GM18517 (cell line): ENCODE data around the gene TAGLN.

Source experiments
- ATAC-seq: cut with Tn5 transposase; IDR thresholded peaks from one replicate; pipeline ENCODE4 v1.9.1; 2021; ENCODE audit warnings: mild to moderate bottlenecking, moderate library complexity; ENCODE audit not compliant: unreplicated experiment

The TAGLN gene

DNA sequence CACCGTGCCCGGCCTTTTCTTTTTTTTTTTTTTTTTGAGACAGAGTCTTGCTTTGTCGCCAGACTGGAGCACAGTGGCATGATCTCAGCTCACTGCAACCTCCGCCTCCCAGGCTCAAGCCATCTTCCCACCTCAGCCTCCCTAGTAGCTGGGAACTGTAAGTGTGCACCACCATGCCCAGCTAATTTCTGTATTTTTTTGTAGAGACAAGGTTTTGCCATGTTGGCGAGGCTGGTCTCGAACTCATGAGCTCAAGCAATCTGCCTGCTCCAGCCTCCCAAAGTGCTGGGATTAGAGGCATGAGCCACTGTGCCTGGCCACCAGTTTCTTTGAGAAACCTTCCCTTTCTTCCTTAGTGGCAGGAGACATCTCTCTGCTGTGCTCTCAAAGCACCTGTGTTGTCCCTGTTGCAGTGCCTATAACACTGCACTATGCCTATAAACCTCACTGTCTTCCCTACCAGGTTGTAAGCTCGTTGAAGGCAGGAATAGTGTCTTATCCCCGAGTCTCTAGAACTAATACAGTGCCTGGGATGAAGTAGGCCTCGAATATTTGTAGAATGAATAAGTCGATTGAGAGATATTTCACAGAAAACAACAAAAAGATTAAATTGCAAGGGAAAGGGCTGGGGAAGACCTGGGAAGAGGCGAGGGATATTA is 13.7 kb downstream of the TAGLN start:
- ATAC-seq = no peak

DNA sequence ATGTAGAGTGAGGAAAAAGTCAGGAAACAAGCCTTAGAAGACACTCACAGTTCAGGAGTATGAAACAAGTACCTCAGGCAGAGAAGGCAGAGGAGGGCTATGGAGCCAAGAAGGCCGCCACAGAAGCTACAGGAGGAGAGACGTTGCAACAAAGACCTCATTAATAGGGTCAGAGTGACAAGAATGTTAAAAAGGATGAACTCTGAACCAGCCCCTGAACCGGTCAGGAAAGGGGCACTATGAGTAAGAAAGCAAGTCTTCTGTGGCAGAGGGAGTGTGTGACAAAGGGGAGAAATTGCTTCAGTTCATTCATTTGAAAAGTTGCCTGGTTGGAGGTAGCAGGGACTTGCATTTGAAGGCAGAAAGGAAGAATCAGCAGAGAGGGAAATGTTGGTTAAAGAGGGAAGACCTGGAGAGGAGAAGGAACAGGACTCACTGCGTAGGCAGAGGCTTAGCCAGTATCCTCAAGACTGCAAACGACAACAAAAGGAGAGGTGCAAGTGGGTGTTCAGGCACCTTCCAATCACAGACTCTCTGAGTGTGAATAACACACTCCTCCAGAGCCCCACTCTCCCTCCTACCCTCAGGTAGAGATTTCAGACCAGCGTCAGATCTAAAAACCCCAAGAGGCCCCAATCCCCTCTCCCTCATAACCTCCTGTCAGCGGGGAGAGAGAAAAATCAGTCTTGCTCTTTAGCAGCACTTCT is 15.4 kb downstream of the TAGLN start:
- no peak for ATAC-seq

DNA sequence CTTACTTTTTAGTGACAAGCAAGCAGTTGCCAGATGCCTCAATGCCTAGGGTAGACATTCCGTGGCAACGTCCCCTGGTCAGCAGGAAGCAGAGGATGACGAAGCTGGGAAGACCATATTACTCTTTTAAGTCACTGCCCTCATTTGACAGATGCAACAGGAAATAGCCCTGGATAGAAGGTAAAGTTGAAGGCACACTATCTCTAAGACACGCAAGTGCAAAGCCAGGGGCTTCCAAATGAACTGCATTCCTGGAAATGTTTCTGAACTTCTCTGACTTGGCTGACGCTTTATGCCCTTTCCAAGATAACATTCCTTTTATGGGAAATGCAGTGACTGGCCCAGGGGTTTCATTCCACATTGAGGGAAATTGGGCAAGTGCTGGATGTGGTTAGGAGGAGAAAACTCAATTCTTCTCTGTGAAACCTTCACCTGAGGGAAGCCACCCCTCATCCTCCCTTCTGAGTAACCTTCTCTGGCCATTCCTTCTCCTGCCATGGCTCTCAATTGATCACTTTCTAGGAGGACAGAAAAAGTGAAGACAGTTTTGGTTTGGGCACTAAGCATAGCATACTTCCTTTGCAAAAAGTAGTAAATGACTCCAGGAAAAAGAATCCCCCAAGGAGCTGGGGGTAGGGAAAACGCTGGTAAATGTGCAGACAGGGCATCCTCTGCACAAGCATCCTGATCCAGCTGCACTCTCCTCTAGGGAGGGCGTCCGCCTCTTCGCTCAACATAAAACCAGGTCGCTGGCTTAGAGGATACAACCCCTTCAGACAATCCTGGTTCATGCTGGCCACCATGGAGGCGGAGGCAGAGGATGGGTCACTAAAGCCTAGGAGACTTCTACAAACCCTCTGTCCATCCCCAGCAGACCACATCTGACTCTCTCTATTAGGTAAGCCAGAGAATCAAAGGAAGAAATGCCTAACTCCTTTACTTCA is 18.2 kb downstream of the TAGLN start:
- no peak for ATAC-seq

DNA sequence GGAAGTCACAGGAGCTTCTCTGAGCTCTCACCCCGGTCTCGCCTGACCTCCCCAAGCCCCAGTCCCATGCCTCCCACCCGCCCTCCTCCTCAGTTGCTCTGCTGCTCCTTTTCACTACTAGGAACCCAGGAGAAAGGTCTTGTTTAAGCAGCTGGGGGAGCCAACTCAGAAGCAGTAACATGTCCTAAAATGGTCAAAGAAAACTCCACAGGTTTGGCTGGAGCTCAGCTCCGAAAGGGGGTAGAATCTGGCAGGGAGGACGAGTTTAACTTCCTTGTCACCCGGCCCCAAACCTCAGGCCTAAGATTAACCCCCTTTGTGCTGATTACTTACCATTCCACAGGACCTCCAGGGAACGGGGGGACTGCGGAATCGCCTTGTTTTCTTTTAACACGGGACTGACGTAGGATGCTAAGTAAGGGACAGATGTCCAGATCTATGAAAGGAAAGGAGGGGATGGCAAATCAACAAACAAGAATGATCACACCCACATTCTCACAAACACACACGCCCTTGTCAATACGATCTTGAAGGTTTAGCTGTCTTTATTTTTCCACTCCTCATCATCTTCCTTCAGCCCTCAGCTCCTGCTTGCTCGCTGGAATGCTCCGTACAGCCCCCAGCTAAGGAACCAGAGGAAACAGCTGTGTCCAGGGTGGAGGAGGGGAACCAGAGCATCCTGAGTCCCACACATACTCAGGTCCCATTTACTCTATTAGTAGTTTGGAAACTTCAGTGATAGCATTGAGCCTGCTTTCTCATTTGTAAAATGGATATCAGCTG is 19.2 kb downstream of the TAGLN start:
- ATAC-seq = no peak

- no peak for ATAC-seq
Observed at GRCh38 chr11:117219001-117219400, 19.8 kb downstream of the TAGLN start.

- ATAC-seq = no peak
Observed at GRCh38 chr11:117219455-117219854, 20.3 kb downstream of the TAGLN start.

DNA sequence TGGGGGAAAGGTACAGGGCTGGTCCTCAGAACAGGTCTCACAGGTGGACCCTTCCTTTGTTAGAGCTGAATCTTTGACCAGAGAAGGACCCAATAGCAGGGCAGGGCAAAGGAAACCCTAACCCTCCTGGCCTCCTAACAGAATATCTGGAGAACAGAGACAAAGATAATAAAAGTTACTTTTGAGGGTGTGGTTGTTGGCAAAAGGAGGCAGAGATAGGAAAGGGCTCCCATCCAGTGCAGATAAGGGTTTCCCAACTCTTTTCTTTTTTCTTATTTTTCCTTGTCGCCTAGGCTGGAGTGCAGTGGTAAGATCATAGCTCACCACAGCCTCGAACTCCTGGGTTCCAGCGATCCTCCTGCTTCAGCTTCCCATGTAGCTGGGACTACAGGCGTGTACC is 20.8 kb downstream of the TAGLN start:
- no peak for ATAC-seq

DNA sequence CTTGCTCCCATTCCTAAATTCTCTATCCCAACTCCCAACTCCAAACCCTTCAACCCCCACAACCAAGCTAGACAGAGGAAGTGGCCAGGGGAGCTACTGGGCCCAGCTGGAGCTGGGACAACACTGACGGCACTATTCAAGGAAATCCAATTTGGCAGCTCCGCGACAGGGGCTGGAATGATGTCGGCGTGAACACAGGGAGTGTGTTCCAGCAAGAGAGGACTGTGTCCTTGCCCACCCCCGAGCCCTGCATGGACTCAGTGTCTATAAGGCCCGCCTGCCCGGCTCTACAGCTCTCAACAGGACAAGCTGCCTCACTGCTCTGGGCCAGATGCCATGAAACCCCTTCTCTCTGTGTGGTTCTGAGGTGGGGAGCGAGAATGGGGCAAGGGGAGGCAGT is 21.4 kb downstream of the TAGLN start:
- no peak for ATAC-seq

GRCh38 chr11:117220999-117221774 is 22.0 kb downstream of the TAGLN start:
- no peak for ATAC-seq

- ATAC-seq = no peak
Observed at GRCh38 chr11:117221775-117222517, 22.8 kb downstream of the TAGLN start.

DNA sequence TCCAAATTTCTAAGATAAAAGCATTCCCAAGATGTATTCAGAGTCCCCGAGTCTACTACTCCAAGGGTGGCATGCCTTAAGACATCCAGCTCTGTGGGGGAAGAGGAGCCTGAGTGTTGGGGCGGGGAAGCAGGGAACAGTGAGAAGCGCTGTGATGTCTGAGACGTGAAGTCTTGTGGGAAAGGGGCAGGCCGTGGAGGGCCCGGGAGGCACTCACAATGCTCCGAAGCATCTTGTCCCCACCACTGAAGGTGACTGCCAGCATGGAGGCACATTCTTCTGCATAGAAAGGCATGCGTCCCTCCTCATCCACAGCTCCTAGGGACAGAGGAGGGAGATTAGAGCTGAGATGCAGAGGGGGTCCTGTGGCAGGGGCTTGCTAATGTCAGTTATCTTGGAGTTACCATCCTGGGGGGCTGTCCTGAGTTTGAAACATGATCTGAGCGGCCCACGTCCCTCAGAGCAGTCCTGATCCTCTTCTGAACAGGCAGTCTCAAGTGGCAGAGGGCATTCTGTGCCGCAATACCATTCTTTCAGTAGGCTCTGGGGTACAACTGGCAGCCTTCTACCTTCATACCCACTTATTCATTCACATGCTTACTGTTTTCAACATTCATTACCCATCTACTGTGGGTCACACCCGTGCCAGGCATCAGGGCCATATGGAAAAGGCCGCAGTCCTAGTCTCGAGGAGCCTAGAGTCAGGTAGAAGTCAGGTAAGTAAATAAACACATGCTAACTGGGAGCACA is 24.0 kb downstream of the TAGLN start:
- no peak for ATAC-seq

- ATAC-seq = no peak
Observed at GRCh38 chr11:117223741-117224689, 24.8 kb downstream of the TAGLN start.

DNA sequence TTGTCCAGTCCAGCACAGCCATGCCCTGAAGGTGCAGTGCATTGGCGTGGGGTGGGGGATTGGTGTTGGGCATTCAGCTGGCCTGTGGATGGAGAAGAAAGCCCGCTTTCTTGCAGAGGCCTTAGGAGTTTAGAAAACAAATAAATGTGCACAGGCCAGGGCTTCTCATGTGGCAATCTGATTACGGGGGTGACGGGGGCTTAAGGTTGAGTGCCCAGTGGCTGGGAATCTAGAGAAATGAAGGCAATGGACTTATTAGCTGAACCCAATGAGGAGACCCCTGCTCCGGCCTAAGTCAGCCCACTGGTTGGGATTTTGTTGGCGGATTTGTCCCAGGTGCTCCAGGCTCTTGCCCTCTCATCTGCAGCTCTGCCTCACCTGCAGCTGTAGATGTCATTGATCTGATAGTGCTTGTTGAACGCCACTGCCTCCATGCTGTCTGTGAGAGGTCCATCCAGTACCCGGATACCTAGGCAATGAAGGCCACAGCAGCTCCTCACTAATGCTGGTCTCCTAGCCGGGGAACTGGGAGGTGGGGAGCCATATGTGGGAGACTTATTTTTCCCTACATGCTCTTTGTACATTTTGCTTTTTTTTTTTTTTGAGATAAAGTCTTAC is 26.5 kb downstream of the TAGLN start:
- no peak for ATAC-seq

GRCh38 chr11:117226388-117227385 is 27.5 kb downstream of the TAGLN start:
- no peak for ATAC-seq

DNA sequence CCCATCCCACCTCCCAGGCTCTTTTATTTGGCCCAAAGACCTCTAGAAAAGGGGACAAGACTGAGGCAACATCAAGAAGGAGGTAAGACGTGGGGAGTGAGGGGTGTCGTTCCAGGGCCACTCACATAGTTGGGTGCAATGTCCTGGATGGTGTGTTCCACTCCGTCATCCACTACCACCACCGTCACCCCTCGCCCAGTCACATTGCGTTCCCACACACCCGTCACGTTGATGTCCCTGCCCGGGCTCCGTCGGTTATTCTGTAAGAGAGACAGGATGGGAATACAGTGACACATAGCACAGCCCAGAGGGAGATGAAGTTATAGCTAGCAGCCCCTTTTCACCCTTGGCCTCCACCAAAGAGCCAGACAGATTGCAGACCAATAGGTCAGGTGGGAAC is 28.9 kb downstream of the TAGLN start:
- no peak for ATAC-seq

DNA sequence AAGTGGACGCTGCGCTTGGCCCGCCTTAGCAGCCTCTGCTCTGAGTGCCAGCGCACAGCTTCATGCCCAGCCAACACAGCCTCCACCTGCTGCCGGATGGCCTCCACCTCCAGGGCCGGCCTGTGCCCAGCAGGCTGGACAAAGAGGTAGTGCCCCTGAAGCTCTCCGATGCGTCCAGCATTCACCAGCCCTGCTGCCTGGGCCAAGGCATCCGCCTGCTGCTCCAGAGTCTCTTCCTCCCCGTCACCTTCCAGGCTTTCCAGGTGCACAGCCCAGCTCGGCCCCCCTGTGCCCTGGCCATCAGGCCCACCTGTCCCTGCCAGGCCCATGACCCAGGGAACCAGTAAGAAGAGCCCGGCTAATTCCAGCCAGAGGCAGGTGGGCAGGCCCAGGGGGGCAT is 30.2 kb downstream of the TAGLN start:
- no peak for ATAC-seq
